A549 treated with dexamethasone at 1 μM for 4 hours (cell line): ENCODE data around the gene INPP1. TPM values are rescaled to one million over a fixed set of nuclear protein-coding genes. Genes with fewer than 3 reads are reported as not detected.

Experiments used
- total RNA-seq: library from RNA; stranded (reverse); fragments of 200-300 nt; extraction: Qiagen RNA extraction; gene quantifications from 5 replicates; pipeline ENCODE4 v1.2.3, GENCODE V29; 2022

Gene INPP1, protein sequence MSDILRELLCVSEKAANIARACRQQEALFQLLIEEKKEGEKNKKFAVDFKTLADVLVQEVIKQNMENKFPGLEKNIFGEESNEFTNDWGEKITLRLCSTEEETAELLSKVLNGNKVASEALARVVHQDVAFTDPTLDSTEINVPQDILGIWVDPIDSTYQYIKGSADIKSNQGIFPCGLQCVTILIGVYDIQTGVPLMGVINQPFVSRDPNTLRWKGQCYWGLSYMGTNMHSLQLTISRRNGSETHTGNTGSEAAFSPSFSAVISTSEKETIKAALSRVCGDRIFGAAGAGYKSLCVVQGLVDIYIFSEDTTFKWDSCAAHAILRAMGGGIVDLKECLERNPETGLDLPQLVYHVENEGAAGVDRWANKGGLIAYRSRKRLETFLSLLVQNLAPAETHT
- 36.3 to 50.9 TPM (median 42.7 TPM) in 5 replicates for total RNA-seq

DNA sequence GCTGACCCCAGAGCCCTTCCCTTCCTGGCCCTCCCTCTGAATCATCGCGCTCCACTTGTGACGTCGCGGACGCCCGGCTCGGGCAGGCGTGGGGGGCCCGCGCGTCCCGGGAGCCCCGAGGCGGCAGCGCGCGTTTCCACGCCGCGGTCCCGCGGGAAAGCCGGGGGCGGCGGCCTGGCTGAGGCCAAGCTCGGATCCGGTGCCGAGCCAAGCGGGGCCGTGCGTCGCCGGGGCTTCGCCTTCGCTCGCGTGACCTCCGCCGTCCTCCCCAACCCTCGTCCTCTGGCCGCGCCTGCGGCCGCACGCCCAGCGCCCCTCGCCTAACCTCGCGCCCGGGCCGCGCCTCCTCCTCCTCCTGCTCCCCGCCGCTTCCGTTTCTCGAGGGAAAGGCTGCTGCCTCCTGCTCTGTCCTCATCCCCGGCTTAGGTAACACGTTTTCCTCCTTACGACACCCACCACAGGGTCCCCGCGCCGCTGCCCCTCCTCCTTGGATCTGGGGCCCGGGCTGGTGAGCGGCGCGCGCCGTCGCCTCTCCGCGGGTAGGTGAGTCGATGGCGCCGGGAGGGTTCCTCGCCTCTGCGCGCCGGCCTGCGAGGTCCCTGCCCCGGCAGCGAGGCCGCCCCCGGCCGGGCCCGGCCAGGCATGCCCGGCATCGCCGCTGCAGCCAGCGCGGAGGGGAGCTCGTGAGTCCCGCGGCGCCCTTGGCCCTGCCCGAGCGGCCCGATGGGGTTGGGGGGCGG is at the start of gene INPP1:
TSS of gene INPP1 (plus strand) at position 54 of the 740 bp plus-strand sequence. CDS start 16,514 bp downstream, outside the sequence.

DNA sequence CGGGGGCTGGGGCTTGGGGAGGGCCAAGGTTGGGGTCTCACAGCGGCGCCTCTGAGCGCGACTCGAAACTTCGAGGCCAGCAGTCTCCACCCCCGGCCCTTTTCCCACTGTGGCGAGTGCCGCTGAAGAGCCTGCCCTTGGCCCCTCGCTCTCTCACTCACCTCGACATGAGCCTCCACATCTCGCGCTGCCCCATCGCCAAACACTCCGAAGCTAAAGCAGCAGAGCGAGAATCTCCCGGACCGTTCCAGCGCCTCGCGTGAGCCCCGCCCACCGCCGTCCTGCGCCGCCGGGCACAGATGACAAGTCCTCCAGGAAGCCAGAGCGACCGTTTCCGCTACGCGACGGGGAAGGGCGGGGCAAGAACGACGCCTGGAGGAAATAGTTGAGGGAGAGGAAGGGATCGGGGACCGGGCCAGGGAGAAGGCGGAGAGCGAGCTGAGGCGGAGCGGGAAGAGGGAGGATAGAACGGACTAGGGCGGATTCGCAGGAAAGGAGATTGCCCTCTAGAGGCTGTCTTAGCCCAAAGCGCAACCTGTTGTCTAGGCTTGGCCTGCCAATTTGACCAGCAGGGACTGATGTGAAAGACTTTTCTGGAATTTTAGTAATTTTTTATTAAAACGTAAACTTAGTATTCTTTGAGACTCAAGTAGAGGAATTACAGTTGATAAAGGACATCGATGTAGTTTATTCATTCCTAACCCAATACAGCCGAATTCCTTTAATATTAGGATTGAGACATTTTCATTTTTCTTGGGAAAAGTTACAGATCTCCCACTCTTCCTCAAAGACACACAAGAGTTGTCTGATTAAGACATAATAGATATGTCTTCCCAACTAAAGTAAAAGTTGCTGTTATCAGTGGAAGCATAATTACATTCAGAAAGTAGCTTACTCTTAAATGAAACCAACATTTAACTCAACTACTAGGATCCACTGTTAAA is 23.6 kb upstream of the INPP1 start, which contains the start of gene HIBCH:
TSS of gene HIBCH (minus strand) at position 272 of the 944 bp plus-strand sequence. CDS start at position 196, 76 bp downstream.

DNA sequence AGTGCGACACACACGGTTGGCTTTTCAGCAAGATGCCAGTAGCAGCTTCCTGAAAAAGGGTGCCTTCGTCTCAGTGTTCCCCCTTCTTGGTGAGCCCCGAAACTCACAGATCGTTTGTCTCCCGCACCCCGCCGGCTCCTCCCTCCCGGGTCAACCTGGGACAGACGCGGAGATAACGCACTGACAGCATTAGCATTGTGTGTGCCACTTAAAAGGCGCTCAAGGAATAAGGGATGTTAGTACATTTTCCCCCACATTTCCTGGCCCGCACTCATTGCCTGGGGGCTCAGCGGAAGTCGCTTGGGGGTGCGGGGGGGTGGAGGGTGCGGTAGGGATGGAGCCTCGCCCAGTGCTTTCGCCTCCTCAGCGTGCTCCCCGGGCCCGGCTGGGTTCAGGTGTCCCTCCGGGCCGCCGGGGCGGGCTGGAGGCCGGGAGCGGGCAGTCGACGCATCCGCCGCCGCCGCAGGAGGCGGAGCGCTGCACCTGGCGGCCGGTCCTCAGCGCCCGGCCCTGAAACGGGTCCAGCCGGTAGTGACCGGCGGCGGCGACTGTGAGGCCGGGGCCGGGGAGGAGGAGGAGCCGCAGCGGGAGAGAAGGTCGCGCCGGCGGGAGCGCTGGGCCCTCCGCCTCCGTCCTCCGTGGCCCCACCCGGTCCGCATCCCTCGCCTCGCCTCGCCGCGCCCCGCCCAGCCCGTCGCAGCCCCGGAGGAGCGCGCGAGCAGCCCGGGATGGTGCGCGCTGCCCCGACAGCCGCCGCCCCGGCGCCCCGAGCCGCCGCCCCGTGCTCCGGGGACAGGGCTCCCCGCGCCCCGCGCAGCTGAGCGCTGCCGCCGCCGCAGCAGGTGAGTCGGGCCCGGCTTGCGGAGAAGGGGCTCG is 64.5 kb downstream of the INPP1 start, which contains the start of gene MFSD6:
TSS of gene MFSD6 (plus strand) at position 694 of the 876 bp plus-strand sequence. CDS start 27,675 bp downstream, outside the sequence.

Other genes starting within 250 kb of the INPP1 start
- 12.4 to 15.4 TPM (median 15.1 TPM) in 5 replicates for gene HIBCH, start 23.8 kb upstream of the INPP1 start, total RNA-seq
- 27.5 to 41.6 TPM (median 36.2 TPM) in 5 replicates for gene MFSD6, start 64.8 kb downstream of the INPP1 start, total RNA-seq
- gene NEMP2, start 191.1 kb downstream of the INPP1 start, total RNA-seq, result 3.8 to 8.3 TPM (median 6.4 TPM) in 5 replicates